Suprapubic skin (tissue), 4 donors: ENCODE data around the gene PSMG1. TPM values are rescaled to one million over a fixed set of nuclear protein-coding genes. Genes with fewer than 3 reads are reported as not detected.

Experiments
- DNase-seq, 2 donors: peaks; one replicate each; pipeline ENCODE4 v3.0.0-alpha.2; 2019; ENCODE audit warnings: low spot score in 2 of 2
- H3K27ac ChIP-seq: fragments of 200-600 bp; sonication (generic); one replicate; pipeline ENCODE4 v1.5.1; 2019
- H3K27me3 ChIP-seq: fragments of 200-600 bp; sonication (generic); one replicate; pipeline ENCODE4 v1.5.1; 2019
- H3K36me3 ChIP-seq: fragments of 200-600 bp; sonication (generic); one replicate; pipeline ENCODE4 v1.5.1; 2019
- H3K4me1 ChIP-seq: fragments of 200-600 bp; sonication (generic); one replicate; pipeline ENCODE4 v1.5.1; 2019
- H3K4me3 ChIP-seq: fragments of 200-600 bp; sonication (generic); one replicate; pipeline ENCODE4 v1.5.1; 2019; ENCODE audit warnings: mild to moderate bottlenecking
- H3K9me3 ChIP-seq: fragments of 200-600 bp; sonication (generic); one replicate; pipeline ENCODE4 v1.5.1; 2019
- EP300 ChIP-seq: sonication (generic); formaldehyde crosslinking; IDR thresholded peaks from one replicate; pipeline ENCODE4 v1.6.1; 2017; ENCODE audit warnings: antibody characterized with exemption
- POLR2A ChIP-seq, 2 donors: fragments of 450-650 bp; IDR thresholded peaks; one replicate each; pipeline ENCODE4 v1.6.1; 2017; ENCODE audit warnings: antibody characterized with exemption in 2 of 2, mild to moderate bottlenecking in 2 of 2, moderate library complexity in 2 of 2
- POLR2AphosphoS5 ChIP-seq, 3 donors: sonication (generic); formaldehyde crosslinking; IDR thresholded peaks; one replicate each; pipeline ENCODE4 v1.6.1; 2017; ENCODE audit warnings: antibody characterized with exemption in 3 of 3
- WGBS: methylation state at CpG from one replicate; pipeline ENCODE4 v1.1.5; 2018; 5-methylcytosine and 5-hydroxymethylcytosine counted together
- total RNA-seq, 4 donors: library from RNA; depleted of rRNA; stranded (reverse); fragments of >200 nt; gene quantifications; one replicate each; pipeline ENCODE4 v1.1.0, GENCODE V29; 2016
- TF ChIP-seq, protein P1 (sequence below), 2 donors: fragments of 200-600 bp in 1 of 2; fragments of 450-650 bp in 1 of 2; sonication (generic) in 1 of 2; IDR thresholded peaks; one replicate each; pipeline ENCODE4 v1.5.1; 2016 to 2019; ENCODE audit warnings: antibody characterized with exemption in 2 of 2, mild to moderate bottlenecking in 1 of 2, moderate library complexity in 1 of 2

Gene PSMG1, protein sequence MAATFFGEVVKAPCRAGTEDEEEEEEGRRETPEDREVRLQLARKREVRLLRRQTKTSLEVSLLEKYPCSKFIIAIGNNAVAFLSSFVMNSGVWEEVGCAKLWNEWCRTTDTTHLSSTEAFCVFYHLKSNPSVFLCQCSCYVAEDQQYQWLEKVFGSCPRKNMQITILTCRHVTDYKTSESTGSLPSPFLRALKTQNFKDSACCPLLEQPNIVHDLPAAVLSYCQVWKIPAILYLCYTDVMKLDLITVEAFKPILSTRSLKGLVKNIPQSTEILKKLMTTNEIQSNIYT
- 10 to 100 TPM; 22.5 to 33.4 (median 28.1) TPM for total RNA-seq

DNA sequence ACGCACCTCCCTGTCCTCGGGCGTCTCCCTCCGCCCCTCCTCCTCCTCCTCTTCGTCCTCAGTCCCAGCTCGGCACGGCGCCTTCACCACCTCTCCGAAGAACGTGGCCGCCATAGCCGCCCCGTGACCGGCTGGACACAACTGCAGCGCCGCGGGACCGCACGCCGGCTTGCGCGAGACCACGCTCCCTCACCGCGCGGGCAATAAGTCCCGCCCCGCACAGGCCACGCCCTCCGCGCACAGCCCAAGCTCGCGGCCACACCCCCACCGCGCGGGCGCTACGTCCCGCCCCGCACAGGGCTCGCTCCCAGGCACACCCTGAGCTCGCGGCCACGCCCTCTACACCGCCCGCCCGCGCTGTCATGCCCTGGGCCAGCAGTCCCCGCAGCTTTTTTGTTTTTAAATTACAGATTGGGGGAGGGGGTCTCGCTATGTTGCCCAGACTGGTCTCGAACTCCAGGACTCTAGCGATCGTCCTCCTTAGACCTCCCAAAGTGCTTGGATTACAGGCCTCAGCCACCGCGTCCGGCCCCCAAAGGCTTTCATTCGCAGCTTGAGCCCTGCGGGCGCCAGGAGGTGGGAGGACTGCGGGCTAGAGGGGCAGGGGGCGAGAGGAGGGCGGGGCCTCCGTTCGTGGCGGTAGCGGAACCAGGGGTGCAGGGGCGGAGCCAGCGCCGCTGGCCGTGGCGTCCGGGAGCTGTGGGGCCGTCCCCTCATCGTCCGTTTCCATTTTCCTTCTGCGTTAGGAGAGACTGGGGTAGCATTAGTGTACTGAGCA, at the start of gene PSMG1:
TSS of gene PSMG1 (minus strand) at position 180 of the 778 bp plus-strand sequence. CDS start at position 114, 66 bp downstream.
- Histone ChIP-seq H3K36me3 (peaks cover 9% of the 10 kb centered on the region), H3K9me3 (no peaks in the 10 kb centered on the region), H3K4me3 (peak within 1 kb of the TSS; percentile 65), H3K27ac (peak within 1 kb of the TSS; percentile 92), H3K27me3 (no peaks in the 10 kb centered on the region), H3K4me1 (peaks cover 41% of the 10 kb centered on the region)
- WGBS = 2% methylated on average over 19 of the region's 76 CpGs
- TF ChIP-seq EP300 = no peak
- peak in 1 of 2 donors; percentile 72 for TF ChIP-seq POLR2A (IDR thresholded peaks at IDR 0.05)
- TF ChIP-seq POLR2AphosphoS5 (IDR thresholded peaks at IDR 0.05) = peak; percentile 54 to 89 (median 65)
- TF ChIP-seq, protein P1, sequence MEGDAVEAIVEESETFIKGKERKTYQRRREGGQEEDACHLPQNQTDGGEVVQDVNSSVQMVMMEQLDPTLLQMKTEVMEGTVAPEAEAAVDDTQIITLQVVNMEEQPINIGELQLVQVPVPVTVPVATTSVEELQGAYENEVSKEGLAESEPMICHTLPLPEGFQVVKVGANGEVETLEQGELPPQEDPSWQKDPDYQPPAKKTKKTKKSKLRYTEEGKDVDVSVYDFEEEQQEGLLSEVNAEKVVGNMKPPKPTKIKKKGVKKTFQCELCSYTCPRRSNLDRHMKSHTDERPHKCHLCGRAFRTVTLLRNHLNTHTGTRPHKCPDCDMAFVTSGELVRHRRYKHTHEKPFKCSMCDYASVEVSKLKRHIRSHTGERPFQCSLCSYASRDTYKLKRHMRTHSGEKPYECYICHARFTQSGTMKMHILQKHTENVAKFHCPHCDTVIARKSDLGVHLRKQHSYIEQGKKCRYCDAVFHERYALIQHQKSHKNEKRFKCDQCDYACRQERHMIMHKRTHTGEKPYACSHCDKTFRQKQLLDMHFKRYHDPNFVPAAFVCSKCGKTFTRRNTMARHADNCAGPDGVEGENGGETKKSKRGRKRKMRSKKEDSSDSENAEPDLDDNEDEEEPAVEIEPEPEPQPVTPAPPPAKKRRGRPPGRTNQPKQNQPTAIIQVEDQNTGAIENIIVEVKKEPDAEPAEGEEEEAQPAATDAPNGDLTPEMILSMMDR (IDR thresholded peaks at IDR 0.05) = no peak
- DNase-seq = peak; percentile 96 to 97

DNA sequence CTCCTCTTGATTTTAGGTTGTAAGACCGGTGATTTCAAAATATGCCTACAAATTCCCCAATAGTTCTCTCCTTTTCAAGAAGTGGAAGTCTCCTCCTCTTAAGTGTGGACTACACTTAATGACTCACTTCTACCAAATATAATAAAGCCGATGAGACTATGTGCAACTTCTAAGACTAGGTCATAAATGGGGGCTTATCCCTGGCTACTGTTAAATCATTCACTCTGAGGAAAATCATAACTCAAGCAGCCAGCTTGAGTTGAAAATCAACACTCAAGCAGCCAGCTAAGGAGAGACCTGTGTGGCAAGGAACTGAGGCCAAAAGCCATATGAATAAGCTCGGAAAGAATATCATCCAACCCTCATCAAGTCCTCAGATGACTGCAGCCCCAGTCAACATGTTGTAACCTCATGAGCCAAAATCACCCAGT, 49.6 kb upstream of the PSMG1 start:
- 82% methylated on average over 3 of the region's 3 CpGs for WGBS
- Histone ChIP-seq H3K36me3 (peaks cover 68% of the 10 kb centered on the region), H3K4me1 (no peaks in the 10 kb centered on the region), H3K4me3 (no peak overlapping the region), H3K27me3 (no peaks in the 10 kb centered on the region), H3K9me3 (no peaks in the 10 kb centered on the region), H3K27ac (no peak overlapping the region)
- DNase-seq = no peak
- TF ChIP-seq POLR2A (IDR thresholded peaks at IDR 0.05) = no peak
- no peak for TF ChIP-seq EP300
- TF ChIP-seq, protein P1 (IDR thresholded peaks at IDR 0.05) = no peak
- no peak for TF ChIP-seq POLR2AphosphoS5 (IDR thresholded peaks at IDR 0.05)

DNA sequence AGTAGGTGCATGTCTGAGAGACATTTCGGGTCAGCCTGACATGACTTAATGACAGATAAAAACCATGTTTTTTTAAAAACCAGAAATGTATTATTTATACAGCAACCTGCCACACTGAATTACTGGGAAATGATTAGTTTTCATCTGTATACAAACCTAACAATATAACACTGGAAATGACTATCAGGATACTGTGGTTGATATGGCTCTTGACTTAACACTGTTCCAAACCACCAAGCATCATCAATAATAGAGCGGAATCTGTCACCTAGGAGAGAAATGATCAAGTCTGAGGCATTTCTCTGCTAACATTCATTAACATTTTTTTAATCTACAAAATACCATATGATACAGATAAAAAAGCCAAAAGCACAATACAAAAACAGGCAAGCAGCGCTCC, 41.7 kb upstream of the PSMG1 start:
- H3K36me3 ChIP-seq = peaks cover 49% of the 10 kb centered on the region
- no peak overlapping the region for H3K27ac ChIP-seq
- DNase-seq = no peak
- H3K9me3 ChIP-seq = no peaks in the 10 kb centered on the region
- TF ChIP-seq POLR2A (IDR thresholded peaks at IDR 0.05) (no peak), EP300 (no peak), POLR2AphosphoS5 (IDR thresholded peaks at IDR 0.05) (no peak)
- TF ChIP-seq, protein P1 (IDR thresholded peaks at IDR 0.05) = no peak
- WGBS = 96% methylated on average over 3 of the region's 3 CpGs
- no peak overlapping the region for H3K4me3 ChIP-seq
- H3K4me1 ChIP-seq = no peaks in the 10 kb centered on the region
- no peaks in the 10 kb centered on the region for H3K27me3 ChIP-seq

DNA sequence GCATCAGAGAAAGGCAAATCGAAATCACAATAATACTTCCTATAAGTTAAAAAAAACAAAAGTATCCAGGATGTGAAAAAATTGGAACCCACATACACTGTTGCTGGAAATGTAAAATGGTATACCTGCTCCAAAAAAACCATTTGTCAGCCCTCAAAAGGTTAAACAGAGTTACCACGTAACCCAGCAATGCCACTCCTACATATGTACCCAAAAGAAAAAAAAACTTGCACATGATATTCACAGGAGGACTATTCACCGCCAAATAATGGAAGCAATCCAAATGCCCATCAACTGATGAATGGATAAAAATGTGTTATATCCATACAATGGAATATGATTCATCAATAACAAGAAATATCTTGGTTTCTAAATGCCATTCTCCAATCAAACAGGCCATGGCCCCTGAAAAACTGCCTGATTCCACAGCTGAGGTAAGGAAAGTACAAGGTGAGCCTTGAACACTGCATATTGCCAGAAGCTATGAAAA, 38.8 kb upstream of the PSMG1 start:
- peaks cover 52% of the 10 kb centered on the region for H3K36me3 ChIP-seq
- TF ChIP-seq POLR2AphosphoS5 (IDR thresholded peaks at IDR 0.05) (no peak), EP300 (no peak), POLR2A (IDR thresholded peaks at IDR 0.05) (no peak)
- TF ChIP-seq, protein P1 (IDR thresholded peaks at IDR 0.05) = no peak
- no peaks in the 10 kb centered on the region for H3K4me1 ChIP-seq
- DNase-seq = no peak
- H3K27ac ChIP-seq = no peak overlapping the region
- no peaks in the 10 kb centered on the region for H3K27me3 ChIP-seq
- H3K4me3 ChIP-seq = no peak overlapping the region
- 88% methylated on average over 3 of the region's 3 CpGs for WGBS
- no peaks in the 10 kb centered on the region for H3K9me3 ChIP-seq
